ENCODE data around the gene RANBP10.

The RANBP10 gene

DNA sequence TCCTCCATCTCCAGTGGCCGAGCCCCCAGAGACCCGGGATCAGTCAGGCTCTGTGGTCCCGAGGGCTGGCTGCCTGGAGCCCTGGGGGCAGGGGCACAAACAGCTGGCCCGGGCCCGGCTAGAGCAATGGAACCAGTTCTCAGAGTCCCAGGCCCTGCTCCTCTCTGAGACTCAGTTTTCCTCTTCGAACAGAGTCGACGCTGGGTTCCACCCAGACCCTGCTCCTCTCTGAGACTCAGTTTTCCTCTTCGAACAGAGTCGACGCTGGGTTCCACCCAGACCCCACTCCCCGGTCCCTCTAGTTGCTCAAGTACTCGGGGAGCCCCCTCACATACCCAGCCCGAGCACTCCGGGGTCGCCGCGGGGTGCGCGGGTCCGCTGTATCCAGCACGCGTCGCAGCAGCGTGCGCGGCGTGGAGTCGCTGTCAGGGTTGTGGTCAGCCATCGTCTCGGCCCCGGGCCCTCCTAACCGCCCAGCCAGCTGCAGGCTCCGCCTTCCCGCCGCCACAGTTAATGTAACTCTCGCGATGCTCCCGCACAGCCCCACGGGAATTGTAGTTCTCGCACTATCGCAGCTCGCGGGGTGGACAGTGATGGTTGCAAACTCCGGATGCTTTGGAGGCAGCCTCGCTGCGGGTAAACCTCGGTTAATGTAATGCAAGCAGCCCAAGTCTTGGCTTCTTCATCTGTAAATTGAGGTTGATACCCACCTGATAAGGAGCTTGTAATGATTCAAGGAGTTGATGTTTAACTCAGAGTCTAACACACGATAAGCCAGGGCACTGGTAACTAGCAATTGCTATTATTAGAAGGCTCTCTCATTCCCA is 27.3 kb upstream of the RANBP10 start:
- Histone ChIP-seq H3K27me3 (ENCODE audit: insufficient read depth, low read depth, severe bottlenecking) (no peaks in the 10 kb centered on the region), H3K9me3 (ENCODE audit: severe bottlenecking) (no peaks in the 10 kb centered on the region), H3K27ac (peak overlapping the region; percentile 69), H3K36me3 (peaks cover 34% of the 10 kb centered on the region), H3K4me3 (ENCODE audit: low read depth, low read length) (peak overlapping the region; percentile 83)
- peak; percentile 93 for DNase-seq
- TF ChIP-seq, protein P1, sequence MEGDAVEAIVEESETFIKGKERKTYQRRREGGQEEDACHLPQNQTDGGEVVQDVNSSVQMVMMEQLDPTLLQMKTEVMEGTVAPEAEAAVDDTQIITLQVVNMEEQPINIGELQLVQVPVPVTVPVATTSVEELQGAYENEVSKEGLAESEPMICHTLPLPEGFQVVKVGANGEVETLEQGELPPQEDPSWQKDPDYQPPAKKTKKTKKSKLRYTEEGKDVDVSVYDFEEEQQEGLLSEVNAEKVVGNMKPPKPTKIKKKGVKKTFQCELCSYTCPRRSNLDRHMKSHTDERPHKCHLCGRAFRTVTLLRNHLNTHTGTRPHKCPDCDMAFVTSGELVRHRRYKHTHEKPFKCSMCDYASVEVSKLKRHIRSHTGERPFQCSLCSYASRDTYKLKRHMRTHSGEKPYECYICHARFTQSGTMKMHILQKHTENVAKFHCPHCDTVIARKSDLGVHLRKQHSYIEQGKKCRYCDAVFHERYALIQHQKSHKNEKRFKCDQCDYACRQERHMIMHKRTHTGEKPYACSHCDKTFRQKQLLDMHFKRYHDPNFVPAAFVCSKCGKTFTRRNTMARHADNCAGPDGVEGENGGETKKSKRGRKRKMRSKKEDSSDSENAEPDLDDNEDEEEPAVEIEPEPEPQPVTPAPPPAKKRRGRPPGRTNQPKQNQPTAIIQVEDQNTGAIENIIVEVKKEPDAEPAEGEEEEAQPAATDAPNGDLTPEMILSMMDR (IDR thresholded peaks at IDR 0.05; ENCODE audit: low read depth, low read length) = no peak

GRCh38 chr16:67833030-67833414 is 26.7 kb upstream of the RANBP10 start:
- Histone ChIP-seq H3K9me3 (ENCODE audit: severe bottlenecking) (no peaks in the 10 kb centered on the region), H3K27me3 (ENCODE audit: insufficient read depth, low read depth, severe bottlenecking) (no peaks in the 10 kb centered on the region), H3K27ac (peak overlapping the region; percentile 69), H3K36me3 (peaks cover 40% of the 10 kb centered on the region), H3K4me3 (ENCODE audit: low read depth, low read length) (peak overlapping the region; percentile 83)
- TF ChIP-seq, protein P1 (IDR thresholded peaks at IDR 0.05; ENCODE audit: low read depth, low read length) = no peak
- no peak for DNase-seq

DNA sequence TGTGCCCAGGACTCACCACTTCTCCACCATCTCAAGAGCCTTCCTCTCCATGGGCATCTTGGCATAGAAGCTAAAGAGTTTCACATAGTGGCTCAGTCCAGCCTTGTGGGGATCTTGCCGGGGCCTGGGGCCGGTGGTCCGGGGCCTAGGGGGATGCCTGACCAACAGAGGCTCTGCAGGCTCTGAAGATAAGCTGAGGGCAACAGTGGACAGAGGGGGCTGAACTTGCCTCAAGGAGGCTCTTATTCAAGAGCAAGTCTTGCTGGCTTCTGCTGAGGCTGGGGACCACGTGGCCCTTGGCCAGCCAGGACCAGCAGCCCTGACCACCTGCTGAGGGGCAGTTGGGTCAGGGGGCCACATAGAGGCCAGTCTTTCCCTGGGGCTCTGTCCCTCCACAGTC is 22.3 kb upstream of the RANBP10 start:
- H3K4me3 ChIP-seq (ENCODE audit: low read depth, low read length) = no peak overlapping the region
- no peaks in the 10 kb centered on the region for H3K9me3 ChIP-seq (ENCODE audit: severe bottlenecking)
- DNase-seq = no peak
- H3K36me3 ChIP-seq = peaks cover 55% of the 10 kb centered on the region
- no peaks in the 10 kb centered on the region for H3K27me3 ChIP-seq (ENCODE audit: insufficient read depth, low read depth, severe bottlenecking)
- H3K27ac ChIP-seq = no peak overlapping the region
- TF ChIP-seq, protein P1 (IDR thresholded peaks at IDR 0.05; ENCODE audit: low read depth, low read length) = no peak

DNA sequence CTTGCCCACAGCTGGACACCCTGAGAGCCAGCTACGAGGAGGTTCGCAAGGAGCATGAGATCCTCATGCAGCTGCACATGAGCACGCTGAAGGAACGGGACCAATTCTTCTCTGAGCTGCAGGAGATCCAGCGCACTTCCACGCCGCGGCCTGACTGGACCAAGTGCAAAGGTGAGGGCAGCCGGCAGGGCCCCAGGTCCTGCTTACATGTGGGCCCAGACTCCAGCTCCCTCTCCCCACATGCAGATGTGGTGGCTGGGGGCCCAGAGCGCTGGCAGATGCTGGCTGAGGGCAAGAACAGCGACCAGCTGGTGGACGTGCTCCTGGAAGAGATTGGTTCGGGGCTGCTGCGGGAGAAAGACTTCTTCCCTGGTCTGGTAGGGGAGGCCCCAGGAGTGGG is 19.5 kb upstream of the RANBP10 start:
- H3K4me3 ChIP-seq (ENCODE audit: low read depth, low read length) = no peak overlapping the region
- no peak for DNase-seq
- H3K27ac ChIP-seq = no peak overlapping the region
- H3K36me3 ChIP-seq = peaks cover 41% of the 10 kb centered on the region
- H3K9me3 ChIP-seq (ENCODE audit: severe bottlenecking) = no peaks in the 10 kb centered on the region
- H3K27me3 ChIP-seq (ENCODE audit: insufficient read depth, low read depth, severe bottlenecking) = no peaks in the 10 kb centered on the region
- TF ChIP-seq, protein P1 (IDR thresholded peaks at IDR 0.05; ENCODE audit: low read depth, low read length) = no peak

GRCh38 chr16:67825119-67825518 is 18.8 kb upstream of the RANBP10 start:
- H3K27ac ChIP-seq = no peak overlapping the region
- no peak overlapping the region for H3K4me3 ChIP-seq (ENCODE audit: low read depth, low read length)
- no peaks in the 10 kb centered on the region for H3K27me3 ChIP-seq (ENCODE audit: insufficient read depth, low read depth, severe bottlenecking)
- no peak for DNase-seq
- peaks cover 33% of the 10 kb centered on the region for H3K36me3 ChIP-seq
- TF ChIP-seq, protein P1 (IDR thresholded peaks at IDR 0.05; ENCODE audit: low read depth, low read length) = no peak
- no peaks in the 10 kb centered on the region for H3K9me3 ChIP-seq (ENCODE audit: severe bottlenecking)

Data from WERI-Rb-1 (cell line).